GM21717 (cell line): ENCODE data around the gene RPUSD1.
"Not testable (repeated sequence)": the region's sequence is repeated elsewhere in the genome, so short reads cannot be mapped to it uniquely, and the experiment has no call there.

Source experiments
- ATAC-seq: cut with Tn5 transposase; IDR thresholded peaks from one replicate; pipeline ENCODE4 v1.9.1; 2021; ENCODE audit warnings: mild to moderate bottlenecking, moderate library complexity; ENCODE audit not compliant: unreplicated experiment

The RPUSD1 gene

GRCh38 chr16:768428-768827, 19.8 kb downstream of the RPUSD1 start:
- ATAC-seq: no peak

GRCh38 chr16:767743-768235, 20.4 kb downstream of the RPUSD1 start:
- ATAC-seq: no peak

- no peak for ATAC-seq
Observed at GRCh38 chr16:766820-767640, 21.2 kb downstream of the RPUSD1 start.

- no peak for ATAC-seq
Observed at GRCh38 chr16:766008-766819, 22.0 kb downstream of the RPUSD1 start.

GRCh38 chr16:765488-765865, 22.7 kb downstream of the RPUSD1 start:
- ATAC-seq: no peak

DNA sequence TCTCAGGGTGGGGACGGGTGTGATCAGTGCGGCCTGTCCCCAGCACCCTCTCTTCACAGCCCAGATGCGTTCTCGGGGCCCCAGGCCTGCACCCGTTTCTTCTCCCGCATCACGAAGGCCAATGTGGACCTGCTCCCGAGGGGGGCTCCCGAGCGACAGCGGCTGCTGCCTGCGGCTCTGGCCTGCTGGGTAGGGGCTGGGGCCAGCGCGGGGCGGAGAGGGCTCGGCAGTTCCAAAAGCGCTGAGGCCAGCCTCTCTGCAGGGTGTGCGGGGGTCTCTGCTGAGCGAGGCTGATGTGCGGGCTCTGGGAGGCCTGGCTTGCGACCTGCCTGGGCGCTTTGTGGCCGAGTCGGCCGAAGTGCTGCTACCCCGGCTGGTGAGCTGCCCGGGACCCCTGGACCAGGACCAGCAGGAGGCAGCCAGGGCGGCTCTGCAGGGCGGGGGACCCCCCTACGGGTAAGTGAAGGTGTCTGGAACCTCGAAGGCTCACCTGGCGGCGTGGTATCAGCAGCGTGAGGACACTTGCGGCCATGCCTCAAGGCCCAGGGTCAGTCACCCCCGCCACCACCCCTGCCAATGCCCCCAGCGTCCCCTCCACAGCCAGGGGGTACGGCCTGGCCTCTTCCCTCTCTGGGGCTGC, 23.2 kb downstream of the RPUSD1 start:
- no peak for ATAC-seq

DNA sequence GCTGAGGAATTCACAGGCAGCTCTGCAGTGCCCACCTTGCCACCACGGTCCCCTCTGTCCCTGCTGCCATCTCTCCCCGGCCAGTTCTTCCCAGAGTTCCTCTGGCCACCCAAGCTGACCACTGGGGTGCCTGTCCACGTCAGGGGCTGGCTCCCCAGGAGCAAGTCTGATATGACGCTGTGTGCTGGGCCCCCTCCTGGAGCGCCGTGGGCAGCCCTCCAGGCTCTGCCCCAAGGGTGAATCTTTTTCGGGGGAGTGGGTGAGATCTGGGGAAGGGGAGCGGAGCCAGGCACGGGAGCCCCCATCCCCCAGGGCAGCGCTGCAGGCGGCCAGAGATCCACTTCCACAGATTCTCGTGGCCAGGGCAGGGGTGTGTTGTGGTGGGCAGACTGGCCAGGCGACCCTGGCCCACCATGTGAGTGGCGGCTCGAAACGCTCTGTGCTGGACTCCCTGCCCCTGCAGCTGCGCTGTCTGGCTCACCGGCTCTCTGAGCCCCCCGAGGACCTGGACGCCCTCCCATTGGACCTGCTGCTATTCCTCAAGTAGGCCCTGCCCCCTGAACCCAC, 23.9 kb downstream of the RPUSD1 start:
- no peak for ATAC-seq

GRCh38 chr16:763369-764183, 24.6 kb downstream of the RPUSD1 start:
- no peak for ATAC-seq

DNA sequence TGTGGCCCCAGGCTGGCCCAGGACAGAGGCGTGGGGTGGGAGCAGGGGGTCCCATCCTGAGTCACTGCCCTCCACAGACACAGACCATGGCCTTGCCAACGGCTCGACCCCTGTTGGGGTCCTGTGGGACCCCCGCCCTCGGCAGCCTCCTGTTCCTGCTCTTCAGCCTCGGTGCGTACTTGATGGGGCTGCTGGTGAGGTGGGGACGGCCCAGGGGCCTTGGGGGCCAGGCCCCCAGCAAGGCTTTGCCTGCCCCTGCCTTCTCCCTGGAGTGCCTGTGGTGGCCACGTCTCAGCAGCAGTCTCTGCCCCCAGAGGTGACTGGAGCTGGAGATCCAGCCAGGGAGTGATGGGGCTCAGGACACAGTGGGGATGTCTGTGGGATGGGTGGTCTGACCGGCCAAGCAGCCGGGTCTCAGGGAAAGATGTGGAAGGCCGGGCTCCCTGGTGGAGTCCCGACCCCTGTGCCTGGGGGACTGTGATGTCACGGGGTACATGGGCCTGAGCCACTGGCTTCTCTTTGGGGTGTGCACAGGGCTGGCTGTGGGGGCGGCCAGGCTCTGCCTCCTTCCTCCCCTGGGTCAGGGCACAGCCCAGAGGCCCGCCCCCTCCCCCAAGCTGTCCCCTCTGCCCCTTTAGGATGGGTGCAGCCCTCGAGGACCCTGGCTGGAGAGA, 25.4 kb downstream of the RPUSD1 start:
- ATAC-seq: no peak

- no peak for ATAC-seq
Observed at GRCh38 chr16:761625-762513, 26.3 kb downstream of the RPUSD1 start.

DNA sequence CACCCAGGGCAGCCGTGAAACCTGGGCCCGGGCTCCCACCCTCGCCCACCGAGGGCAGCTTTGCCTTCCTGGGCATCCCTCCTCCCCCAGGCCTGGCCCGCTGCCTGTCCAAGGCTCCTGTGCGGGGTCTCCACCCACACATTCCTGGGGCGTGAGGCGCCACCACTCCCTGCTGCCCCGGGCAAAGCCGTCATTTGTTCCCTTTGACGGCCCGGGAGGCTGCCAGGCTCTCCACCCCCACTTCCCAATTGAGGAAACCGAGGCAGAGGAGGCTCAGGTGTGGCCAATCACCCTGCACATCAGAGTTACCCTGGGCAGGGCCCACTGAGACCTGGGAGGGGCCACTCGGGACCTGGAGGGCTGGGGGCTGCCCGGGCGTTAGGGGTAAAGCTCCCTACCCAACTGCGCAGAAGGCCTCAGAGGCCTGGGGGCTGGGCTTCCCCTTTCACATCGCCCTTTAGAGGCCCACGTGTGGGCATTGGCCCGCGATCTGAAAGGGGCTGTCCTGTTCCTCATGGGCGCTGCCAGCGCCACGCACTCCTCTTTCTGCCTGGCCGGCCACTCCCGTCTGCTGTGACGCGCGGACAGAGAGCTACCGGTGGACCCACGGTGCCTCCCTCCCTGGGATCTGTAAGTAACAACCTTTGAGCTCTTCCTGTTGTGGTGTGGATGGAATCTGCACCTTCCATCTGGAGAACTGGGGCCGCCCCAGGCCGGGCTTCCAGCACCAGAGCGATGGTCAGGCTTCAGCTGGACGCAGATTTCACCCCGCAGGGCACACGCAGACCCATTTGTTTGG, 27.4 kb downstream of the RPUSD1 start, which contains the start of gene MSLN:
TSS of gene MSLN (plus strand) at position 190 of the 799 bp plus-strand sequence. CDS start 1,947 bp downstream, outside the sequence.
- no peak for ATAC-seq

GRCh38 chr16:760065-760464, 28.1 kb downstream of the RPUSD1 start:
- ATAC-seq: no peak

DNA sequence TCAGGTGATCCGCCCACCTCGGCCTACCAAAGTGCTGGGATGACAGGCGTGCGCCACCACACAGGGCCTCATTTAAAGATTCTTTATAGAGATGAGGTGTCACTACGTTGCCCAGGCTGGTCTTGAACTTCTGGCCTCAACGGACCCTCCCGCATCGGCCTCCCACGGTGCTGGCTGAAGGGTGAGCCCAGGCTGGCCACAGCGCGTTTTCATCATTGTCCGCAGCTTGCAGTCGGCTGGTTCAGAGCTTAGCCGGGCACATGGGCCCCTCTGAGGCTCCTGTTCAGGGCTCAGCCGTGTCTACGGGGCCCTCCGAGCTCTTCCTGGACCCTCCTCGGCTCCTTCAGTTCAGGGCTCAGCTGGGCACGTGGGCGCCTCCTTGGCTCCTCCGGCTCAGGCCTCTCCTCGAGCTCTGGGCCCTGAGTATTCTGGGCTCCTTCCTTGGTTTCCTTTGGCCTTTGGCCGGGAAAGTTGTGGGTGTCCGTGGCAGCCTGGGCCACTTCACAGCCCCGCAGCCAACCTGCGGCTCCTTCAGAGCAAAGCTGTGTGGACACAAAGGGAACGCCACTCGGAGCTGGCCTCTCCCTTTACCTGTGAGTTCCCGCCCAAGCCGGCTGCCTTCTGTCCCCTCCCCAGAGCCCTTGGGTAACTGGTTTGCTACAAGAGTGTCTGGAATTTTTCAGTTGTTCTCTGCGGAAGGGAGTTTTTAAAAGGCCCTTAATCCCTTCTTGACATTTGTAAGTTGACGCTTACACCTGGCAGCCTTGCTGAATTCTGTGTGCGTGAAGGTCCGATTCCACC, 28.9 kb downstream of the RPUSD1 start:
- ATAC-seq: no peak

GRCh38 chr16:756428-756827, 31.8 kb downstream of the RPUSD1 start:
- no peak for ATAC-seq

DNA sequence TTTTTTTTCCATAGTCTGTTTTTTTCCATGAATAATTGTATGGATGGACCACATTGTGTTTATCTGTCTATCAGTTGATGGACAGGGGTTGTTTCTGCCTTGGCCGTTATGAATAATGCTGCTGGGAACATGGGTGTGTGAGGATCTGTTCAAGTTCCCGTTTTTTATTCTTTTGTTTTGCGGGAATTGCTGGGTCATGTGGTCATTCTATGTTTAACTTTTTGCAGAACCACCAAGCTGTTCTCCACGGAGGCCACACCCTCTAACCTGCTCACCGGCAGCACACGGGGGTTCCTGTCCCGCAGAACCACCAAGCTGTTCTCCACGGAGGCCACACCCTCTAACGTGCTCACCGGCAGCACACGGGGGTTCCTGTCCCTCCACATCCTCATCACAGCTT, 33.5 kb downstream of the RPUSD1 start:
- ATAC-seq: no peak

GRCh38 chr16:754121-754607, 34.0 kb downstream of the RPUSD1 start:
- not testable (repeated sequence) for ATAC-seq

GRCh38 chr16:752007-752312, 36.2 kb downstream of the RPUSD1 start:
- ATAC-seq: no peak
